Measurements from ENCODE around the gene OGFRL1.
A peak's percentile ranks its signal among the peaks of the same experiment; 100 is the strongest.
"Not testable (repeated sequence)": the region's sequence is repeated elsewhere in the genome, so short reads cannot be mapped to it uniquely, and the experiment has no call there.

OGFRL1 gene

DNA sequence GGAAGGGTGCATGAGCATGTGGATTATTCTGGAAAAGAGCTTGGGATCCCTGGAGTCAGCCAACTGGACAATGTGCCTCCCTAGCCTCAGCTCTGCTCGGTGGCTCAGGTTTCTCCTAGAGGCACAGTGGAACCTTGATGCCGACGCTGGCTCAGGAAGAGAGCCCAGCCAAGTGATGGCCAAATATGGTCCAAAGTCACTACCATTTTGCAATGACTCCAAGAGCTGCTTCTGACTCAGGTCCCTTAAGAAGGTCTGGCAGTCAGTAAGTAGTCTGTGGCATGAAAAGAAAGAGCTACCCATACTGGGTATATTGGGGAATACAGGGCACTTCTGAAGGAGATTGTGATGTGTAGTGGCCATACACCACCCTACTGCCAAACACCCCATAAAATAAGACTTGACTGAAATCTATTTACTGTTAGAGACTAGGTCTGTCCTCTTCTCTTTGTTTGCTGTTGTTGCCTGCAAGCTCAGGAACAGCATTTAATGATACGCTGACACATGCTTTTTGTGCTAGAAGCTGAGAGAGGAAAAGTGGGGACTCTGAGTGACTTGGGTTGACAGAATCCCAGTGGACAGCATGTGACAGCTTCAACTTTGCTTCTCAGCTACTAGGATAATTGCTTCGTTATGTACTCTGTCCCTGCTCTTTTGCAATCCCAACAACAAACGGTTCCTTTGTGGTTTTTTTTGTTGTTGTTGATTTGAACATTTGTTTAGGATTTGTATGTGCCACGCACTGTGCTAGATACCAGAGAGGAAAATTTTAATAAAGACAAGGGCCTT, 30.3 kb upstream of the OGFRL1 start:
- H3K4me1 ChIP-seq (ENCODE audit: control insufficient read depth, insufficient read depth, low read length): peaks cover 4% of the 10 kb centered on the region

GRCh38 chr6:71259888-71260604, 28.6 kb upstream of the OGFRL1 start:
- no peaks in the 10 kb centered on the region for H3K9me3 ChIP-seq (replicated peaks; ENCODE audit: low read length)
- H3K36me3 ChIP-seq (ENCODE audit: insufficient read depth, low read length): no peaks in the 10 kb centered on the region

More for the DNA sequence above, 30.3 kb upstream of the OGFRL1 start:
- H3K4me2 ChIP-seq (ENCODE audit: low read length): no peak overlapping the region
- H3K36me3 ChIP-seq (ENCODE audit: insufficient read depth, low read length): no peaks in the 10 kb centered on the region
- H3K27me3 ChIP-seq (ENCODE audit: control insufficient read depth, insufficient read depth, low read length): no peaks in the 10 kb centered on the region
- no peak overlapping the region for H3K9ac ChIP-seq (ENCODE audit: low read depth, low read length)
- no peaks in the 10 kb centered on the region for H3K9me3 ChIP-seq (replicated peaks; ENCODE audit: low read length)
- no peak overlapping the region for H3K4me3 ChIP-seq (ENCODE audit: low read length)

DNA sequence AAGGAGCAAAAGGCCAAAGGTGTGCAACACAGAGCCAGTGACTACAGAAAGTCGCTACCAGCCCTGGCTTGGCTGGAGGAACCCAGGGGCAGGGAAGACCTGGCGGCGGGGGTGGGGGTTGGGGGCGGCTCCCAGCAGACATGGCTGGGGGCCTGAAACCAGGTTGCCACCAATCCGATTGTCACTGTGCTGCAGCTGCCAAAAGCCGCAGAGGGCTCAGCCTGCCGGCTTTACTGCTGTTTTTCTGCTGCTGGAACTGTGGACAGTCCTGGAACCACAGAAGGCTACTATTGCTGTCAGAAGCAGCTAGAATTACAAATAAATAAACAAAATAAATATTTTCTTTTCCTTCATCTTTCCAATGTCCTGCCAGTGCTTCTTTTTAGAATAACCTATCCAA, 25.7 kb upstream of the OGFRL1 start:
- Histone ChIP-seq H3K9me3 (replicated peaks; ENCODE audit: low read length) (no peaks in the 10 kb centered on the region), H3K4me2 (ENCODE audit: low read length) (peak overlapping the region; percentile 62), H3K36me3 (ENCODE audit: insufficient read depth, low read length) (no peaks in the 10 kb centered on the region), H3K27me3 (ENCODE audit: control insufficient read depth, insufficient read depth, low read length) (no peaks in the 10 kb centered on the region), H3K4me1 (ENCODE audit: control insufficient read depth, insufficient read depth, low read length) (peaks cover 4% of the 10 kb centered on the region), H3K9ac (ENCODE audit: low read depth, low read length) (no peak overlapping the region), H3K4me3 (ENCODE audit: low read length) (no peak overlapping the region)

More at GRCh38 chr6:71259888-71260604, 28.6 kb upstream of the OGFRL1 start:
- Histone ChIP-seq H3K9ac (ENCODE audit: low read depth, low read length) (no peak overlapping the region), H3K4me1 (ENCODE audit: control insufficient read depth, insufficient read depth, low read length) (peaks cover 4% of the 10 kb centered on the region), H3K4me2 (ENCODE audit: low read length) (no peak overlapping the region), H3K27me3 (ENCODE audit: control insufficient read depth, insufficient read depth, low read length) (no peaks in the 10 kb centered on the region), H3K4me3 (ENCODE audit: low read length) (no peak overlapping the region)

GRCh38 chr6:71266392-71266791, 22.2 kb upstream of the OGFRL1 start:
- H3K9ac ChIP-seq (ENCODE audit: low read depth, low read length); H3K4me2 ChIP-seq (ENCODE audit: low read length); H3K4me3 ChIP-seq (ENCODE audit: low read length); H3K9me3 ChIP-seq (replicated peaks; ENCODE audit: low read length); H3K36me3 ChIP-seq (ENCODE audit: insufficient read depth, low read length); H3K4me1 ChIP-seq (ENCODE audit: control insufficient read depth, insufficient read depth, low read length); H3K27me3 ChIP-seq (ENCODE audit: control insufficient read depth, insufficient read depth, low read length): not testable (repeated sequence)

DNA sequence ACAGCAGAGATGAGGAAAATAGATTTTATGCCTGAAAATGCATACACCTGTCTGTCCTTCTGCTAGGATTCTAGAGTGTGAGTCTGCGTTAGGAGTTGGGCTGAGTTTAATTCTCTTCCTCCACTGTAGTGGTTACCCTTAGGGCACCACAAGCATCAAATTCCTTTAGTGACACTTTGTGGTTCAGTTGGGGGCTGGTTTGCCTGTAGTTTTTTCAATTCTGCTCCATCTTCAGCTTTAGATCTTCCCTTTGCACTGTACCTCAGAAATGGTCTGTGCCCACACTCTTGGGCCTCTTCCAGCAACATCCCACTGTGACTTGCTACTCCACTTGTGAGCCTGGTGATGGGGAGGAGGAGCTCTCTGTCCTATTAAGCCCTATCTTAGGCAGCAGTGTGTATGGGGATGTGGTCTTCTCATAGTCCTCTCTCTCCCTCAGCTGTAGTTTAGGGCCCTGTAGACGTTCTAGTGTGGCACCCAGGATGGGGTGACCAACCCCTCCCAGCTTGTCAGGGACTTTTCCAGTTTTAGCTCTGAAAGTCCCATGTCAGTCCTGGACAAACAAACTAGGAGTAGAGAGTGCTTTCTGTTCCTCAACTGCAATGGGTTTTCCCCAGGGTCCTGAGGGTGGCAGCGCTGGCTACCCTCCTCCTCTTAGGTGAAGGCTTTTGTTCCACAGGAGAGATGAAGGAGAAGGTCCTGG, 19.7 kb upstream of the OGFRL1 start:
- no peaks in the 10 kb centered on the region for H3K4me1 ChIP-seq (ENCODE audit: control insufficient read depth, insufficient read depth, low read length)
- no peak overlapping the region for H3K4me2 ChIP-seq (ENCODE audit: low read length)
- H3K27me3 ChIP-seq (ENCODE audit: control insufficient read depth, insufficient read depth, low read length): no peaks in the 10 kb centered on the region
- no peak overlapping the region for H3K9ac ChIP-seq (ENCODE audit: low read depth, low read length)
- H3K36me3 ChIP-seq (ENCODE audit: insufficient read depth, low read length): no peaks in the 10 kb centered on the region
- no peaks in the 10 kb centered on the region for H3K9me3 ChIP-seq (replicated peaks; ENCODE audit: low read length)
- H3K4me3 ChIP-seq (ENCODE audit: low read length): no peak overlapping the region

DNA sequence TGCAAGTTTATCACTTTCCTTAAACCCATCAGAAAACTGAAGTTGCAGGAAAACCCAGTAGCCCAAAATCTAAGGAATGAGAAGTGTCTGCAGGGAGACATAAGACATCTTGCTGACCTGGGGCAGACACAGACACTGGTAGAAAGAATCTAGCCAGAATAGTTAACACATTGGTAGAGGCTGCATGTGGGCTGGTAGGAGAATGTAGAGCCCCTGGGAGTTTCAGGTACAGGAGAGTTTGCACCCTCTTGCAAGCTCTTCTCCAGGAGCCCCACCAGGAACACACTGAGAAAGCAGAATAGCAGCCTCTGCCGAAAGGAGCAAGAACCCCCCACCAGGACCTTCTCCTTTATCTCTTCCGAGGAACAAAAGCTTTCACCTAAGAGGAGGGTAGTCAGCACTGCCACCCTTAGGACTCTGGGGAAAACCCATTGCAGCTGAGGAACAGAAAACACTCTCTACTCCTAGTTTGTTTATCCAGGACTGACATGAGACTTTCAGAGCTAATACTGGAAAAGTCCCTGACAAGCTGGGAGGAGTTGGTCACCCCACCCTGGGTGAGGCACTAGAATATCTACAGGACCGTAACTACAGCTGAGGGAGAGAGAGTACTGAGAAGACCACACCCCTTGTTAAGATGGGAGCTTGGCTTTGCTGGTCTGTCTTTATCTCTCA, 10.5 kb upstream of the OGFRL1 start:
- Histone ChIP-seq H3K9me3 (replicated peaks; ENCODE audit: low read length) (no peaks in the 10 kb centered on the region), H3K36me3 (ENCODE audit: insufficient read depth, low read length) (no peaks in the 10 kb centered on the region), H3K4me3 (ENCODE audit: low read length) (no peak overlapping the region), H3K9ac (ENCODE audit: low read depth, low read length) (no peak overlapping the region), H3K27me3 (ENCODE audit: control insufficient read depth, insufficient read depth, low read length) (no peaks in the 10 kb centered on the region), H3K4me1 (ENCODE audit: control insufficient read depth, insufficient read depth, low read length) (no peaks in the 10 kb centered on the region), H3K4me2 (ENCODE audit: low read length) (no peak overlapping the region)

DNA sequence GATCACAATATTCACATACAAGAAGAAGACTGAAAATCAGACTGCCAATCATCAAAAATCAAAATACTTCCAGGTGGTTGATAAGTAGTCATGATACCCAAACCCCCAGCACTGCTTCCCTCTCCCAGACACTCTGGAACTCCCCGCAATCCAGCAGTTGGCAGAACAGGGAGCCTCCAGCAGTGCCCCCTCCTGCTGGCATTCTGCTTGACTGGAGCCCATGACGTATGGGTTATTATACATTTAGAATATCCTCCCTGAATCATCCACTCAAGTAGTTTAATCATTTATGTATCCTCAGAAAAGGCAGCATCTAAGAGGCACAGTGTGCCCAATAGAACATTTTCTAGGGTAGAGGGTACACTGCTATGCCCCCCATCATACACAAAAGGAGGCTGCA, 9.3 kb upstream of the OGFRL1 start:
- no peak overlapping the region for H3K9ac ChIP-seq (ENCODE audit: low read depth, low read length)
- H3K4me2 ChIP-seq (ENCODE audit: low read length): no peak overlapping the region
- H3K4me1 ChIP-seq (ENCODE audit: control insufficient read depth, insufficient read depth, low read length): no peaks in the 10 kb centered on the region
- no peaks in the 10 kb centered on the region for H3K27me3 ChIP-seq (ENCODE audit: control insufficient read depth, insufficient read depth, low read length)
- H3K4me3 ChIP-seq (ENCODE audit: low read length): no peak overlapping the region
- no peaks in the 10 kb centered on the region for H3K9me3 ChIP-seq (replicated peaks; ENCODE audit: low read length)
- H3K36me3 ChIP-seq (ENCODE audit: insufficient read depth, low read length): no peaks in the 10 kb centered on the region

- H3K9me3 ChIP-seq (replicated peaks; ENCODE audit: low read length): no peaks in the 10 kb centered on the region
- H3K4me2 ChIP-seq (ENCODE audit: low read length): no peak overlapping the region
- no peak overlapping the region for H3K4me3 ChIP-seq (ENCODE audit: low read length)
- H3K27me3 ChIP-seq (ENCODE audit: control insufficient read depth, insufficient read depth, low read length): no peaks in the 10 kb centered on the region
- H3K36me3 ChIP-seq (ENCODE audit: insufficient read depth, low read length): no peaks in the 10 kb centered on the region
- H3K9ac ChIP-seq (ENCODE audit: low read depth, low read length): no peak overlapping the region
- no peaks in the 10 kb centered on the region for H3K4me1 ChIP-seq (ENCODE audit: control insufficient read depth, insufficient read depth, low read length)
These were observed 8.9 kb upstream of the OGFRL1 start for GRCh38 chr6:71279740-71280139.

- Histone ChIP-seq H3K4me2 (ENCODE audit: low read length) (no peak overlapping the region), H3K9ac (ENCODE audit: low read depth, low read length) (no peak overlapping the region), H3K36me3 (ENCODE audit: insufficient read depth, low read length) (no peaks in the 10 kb centered on the region), H3K4me1 (ENCODE audit: control insufficient read depth, insufficient read depth, low read length) (no peaks in the 10 kb centered on the region), H3K4me3 (ENCODE audit: low read length) (no peak overlapping the region), H3K27me3 (ENCODE audit: control insufficient read depth, insufficient read depth, low read length) (no peaks in the 10 kb centered on the region), H3K9me3 (replicated peaks; ENCODE audit: low read length) (no peaks in the 10 kb centered on the region)
These were observed 7.9 kb upstream of the OGFRL1 start for GRCh38 chr6:71280701-71281100.

GRCh38 chr6:71284785-71285184, 3.8 kb upstream of the OGFRL1 start:
- H3K27me3 ChIP-seq (ENCODE audit: control insufficient read depth, insufficient read depth, low read length): no peaks in the 10 kb centered on the region
- H3K9me3 ChIP-seq (replicated peaks; ENCODE audit: low read length): no peaks in the 10 kb centered on the region
- H3K4me3 ChIP-seq (ENCODE audit: low read length): no peak overlapping the region
- peaks cover 1% of the 10 kb centered on the region for H3K36me3 ChIP-seq (ENCODE audit: insufficient read depth, low read length)
- H3K4me2 ChIP-seq (ENCODE audit: low read length): no peak overlapping the region
- no peak overlapping the region for H3K9ac ChIP-seq (ENCODE audit: low read depth, low read length)
- peaks cover 15% of the 10 kb centered on the region for H3K4me1 ChIP-seq (ENCODE audit: control insufficient read depth, insufficient read depth, low read length)

- Histone ChIP-seq H3K36me3 (ENCODE audit: insufficient read depth, low read length) (peaks cover 3% of the 10 kb centered on the region), H3K9me3 (replicated peaks; ENCODE audit: low read length) (no peaks in the 10 kb centered on the region), H3K4me2 (ENCODE audit: low read length) (peak overlapping the region; percentile 91)
These were observed 1.6 kb upstream of the OGFRL1 start for GRCh38 chr6:71287038-71287437.

More at GRCh38 chr6:71287038-71287437, 1.6 kb upstream of the OGFRL1 start:
- Histone ChIP-seq H3K9ac (ENCODE audit: low read depth, low read length) (no peak overlapping the region), H3K4me1 (ENCODE audit: control insufficient read depth, insufficient read depth, low read length) (peaks cover 32% of the 10 kb centered on the region), H3K4me3 (ENCODE audit: low read length) (no peak overlapping the region), H3K27me3 (ENCODE audit: control insufficient read depth, insufficient read depth, low read length) (no peaks in the 10 kb centered on the region)

Measured in skeletal muscle satellite cell (primary cell).